T follicular helper cell (primary cell): Measurements from ENCODE around the gene PRR20C.
"Not testable (repeated sequence)": the region's sequence is repeated elsewhere in the genome, so short reads cannot be mapped to it uniquely, and the experiment has no call there.

ENCODE experiments used
- DNase-seq: peaks from one replicate; pipeline ENCODE4 v3.0.0-alpha.2; 2020; ENCODE audit warnings: low read depth
- total RNA-seq, 2 experiments: gene quantifications; one replicate each; lab custom pipeline; 2026; lab: John Stamatoyannopoulos, UW

The PRR20C gene
- total RNA-seq = 0 reads per million in 2 experiments

DNA sequence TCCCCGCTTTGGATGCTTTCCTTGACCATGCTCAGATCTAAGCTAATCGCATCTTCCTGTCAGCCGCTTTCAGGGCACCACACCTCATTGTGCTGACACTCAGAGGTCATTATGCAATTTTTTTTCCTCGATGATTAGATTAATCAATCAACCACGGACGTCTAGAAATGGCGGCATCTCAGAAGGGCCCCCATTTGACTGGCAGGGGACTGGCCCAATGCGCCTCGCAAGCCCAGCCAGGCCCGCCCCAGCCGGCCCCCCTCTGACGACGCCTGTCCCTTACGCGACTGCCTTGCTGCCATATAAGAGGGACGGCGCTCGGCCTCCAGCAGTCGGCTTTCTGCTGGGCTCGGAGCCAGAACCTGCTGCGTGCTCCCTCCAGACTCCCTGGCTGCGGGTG, at the start of gene PRR20C:
Gene PRR20C, plus strand, starts transcription at position 301 of the 400 bp plus-strand sequence. CDS start 387 bp downstream, outside the sequence.
- not testable (repeated sequence) for DNase-seq

DNA sequence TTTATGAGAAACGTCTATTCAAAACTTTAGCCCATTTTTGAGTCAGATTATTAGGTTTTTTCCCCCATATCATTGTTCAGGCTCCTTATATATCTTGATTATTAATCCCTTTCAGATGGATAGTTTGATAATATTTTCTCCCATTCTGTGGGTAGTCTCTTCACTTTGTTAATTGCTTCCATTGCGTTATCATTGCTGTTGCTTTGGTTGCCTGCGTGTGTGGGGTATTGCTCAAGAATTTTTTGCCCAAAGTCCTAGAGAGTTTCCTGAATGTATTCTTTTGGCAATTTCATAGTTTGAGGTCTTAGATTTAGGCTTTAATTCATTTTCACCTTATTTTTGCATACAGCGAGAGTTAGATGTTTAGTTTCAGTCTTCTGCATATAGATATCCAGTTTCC, 38.9 kb upstream of the PRR20C start:
- no peak for DNase-seq

DNA sequence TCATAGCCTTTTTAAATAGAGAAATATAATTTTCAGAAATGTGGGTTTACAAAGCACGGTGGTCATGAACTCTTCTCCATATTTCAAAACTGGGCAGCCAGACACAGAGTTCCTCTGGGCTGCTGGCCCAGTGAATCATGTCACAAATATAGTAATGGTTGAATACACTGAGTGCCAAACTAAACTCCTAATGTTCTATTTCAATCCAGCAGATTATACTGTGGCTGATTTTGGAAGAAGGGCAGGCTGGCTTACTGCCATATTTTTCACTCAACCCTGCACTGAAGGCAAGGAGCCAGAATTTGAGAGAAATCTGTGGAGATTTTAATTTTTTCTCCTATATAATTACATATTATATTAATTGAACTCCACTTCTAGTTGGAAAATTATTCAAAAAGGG, 30.2 kb upstream of the PRR20C start:
- DNase-seq = no peak

DNA sequence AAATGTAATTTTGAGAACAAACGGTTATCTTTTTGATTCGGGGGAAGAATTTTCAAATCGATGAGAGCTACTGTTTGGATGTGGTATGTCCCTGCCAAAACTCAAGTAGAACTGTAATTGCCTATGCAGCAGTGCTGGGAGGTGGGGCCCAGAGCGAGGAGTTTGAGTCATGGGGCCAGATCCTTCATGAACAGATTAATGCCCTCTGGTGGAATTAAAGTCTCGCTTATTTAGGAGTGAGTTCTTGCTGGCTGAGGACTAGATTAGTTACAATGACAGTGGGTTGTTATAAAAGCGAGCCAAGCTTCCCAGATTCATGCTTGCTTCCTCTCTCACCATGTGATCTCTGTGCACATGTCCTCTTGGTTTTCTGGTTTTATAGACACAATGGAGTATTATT, 25.0 kb upstream of the PRR20C start:
- DNase-seq = no peak

DNA sequence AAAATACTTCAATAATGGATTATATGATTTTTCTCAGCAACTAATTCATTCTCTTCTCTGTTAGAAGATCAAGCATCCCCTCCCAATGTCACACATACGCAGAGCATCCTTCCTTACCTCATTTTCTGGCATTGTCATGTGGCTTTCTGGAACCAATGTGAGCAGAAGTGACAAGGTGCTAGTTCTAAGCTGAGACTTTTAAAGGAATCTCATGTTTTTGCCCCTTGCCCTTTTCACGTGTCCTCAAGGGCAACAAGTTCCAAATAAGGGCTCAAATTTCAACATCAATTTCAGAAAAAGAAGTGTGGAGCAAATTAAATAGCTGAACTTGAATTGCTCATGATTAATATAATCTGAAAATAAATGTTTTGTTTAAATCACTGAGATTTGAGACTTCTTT, 17.8 kb upstream of the PRR20C start:
- no peak for DNase-seq

DNA sequence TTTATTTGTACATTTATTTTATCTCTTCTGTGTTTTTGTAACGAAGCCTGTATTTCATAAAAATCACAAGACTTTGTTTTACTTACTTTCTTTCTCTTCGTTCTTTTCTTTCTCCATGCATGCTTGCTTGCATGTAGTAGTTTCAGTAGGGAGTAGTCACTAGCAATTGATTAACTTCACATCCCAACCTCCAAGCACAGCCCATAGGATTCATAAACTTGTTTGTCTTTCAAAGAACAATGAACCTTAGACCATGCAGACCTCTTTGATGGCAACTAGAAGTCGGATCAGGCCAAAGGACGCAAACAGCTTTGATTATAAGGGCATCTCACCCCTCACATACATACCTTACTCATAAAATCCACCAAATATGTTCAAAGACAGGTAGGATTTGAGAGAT, 16.3 kb upstream of the PRR20C start:
- no peak for DNase-seq

DNA sequence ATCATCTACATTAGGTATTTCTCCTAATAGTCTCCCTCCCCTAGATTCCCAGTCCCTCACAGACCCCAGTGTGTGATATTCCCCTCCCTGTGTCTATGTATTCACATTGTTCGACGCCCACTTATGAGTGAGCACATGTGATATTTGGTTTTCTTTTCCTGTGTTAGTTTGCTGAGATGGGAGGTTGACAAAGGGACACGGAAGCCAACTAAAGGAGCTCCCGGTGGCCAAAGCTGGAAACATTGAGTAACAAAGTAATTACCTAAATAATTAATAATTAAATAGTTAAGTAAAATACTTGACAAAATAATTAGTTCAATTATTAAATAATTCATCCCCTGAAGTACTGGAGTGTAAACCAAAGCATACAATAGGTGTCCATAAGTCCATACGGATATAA, 14.9 kb upstream of the PRR20C start:
- DNase-seq = no peak

DNA sequence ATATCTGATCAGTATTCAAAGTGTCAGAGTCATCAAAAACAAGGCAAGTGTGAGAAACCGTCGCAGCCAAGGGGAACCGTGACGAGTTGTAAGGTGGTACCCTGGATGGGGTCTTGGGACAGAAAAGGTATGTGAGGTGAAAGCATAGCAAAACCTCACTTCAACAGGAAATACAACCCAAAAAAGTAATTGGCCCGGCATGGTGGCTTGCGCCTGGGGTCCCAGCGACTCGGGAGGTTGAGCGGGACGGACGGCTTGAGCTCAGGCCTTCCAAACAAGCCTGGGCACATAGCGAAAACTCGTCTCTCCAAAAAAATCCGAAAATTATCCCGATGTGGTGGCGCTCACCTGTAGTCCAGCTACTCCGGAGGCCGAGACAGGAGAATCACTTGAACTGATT, 14.1 kb upstream of the PRR20C start:
- DNase-seq = not testable (repeated sequence)

DNA sequence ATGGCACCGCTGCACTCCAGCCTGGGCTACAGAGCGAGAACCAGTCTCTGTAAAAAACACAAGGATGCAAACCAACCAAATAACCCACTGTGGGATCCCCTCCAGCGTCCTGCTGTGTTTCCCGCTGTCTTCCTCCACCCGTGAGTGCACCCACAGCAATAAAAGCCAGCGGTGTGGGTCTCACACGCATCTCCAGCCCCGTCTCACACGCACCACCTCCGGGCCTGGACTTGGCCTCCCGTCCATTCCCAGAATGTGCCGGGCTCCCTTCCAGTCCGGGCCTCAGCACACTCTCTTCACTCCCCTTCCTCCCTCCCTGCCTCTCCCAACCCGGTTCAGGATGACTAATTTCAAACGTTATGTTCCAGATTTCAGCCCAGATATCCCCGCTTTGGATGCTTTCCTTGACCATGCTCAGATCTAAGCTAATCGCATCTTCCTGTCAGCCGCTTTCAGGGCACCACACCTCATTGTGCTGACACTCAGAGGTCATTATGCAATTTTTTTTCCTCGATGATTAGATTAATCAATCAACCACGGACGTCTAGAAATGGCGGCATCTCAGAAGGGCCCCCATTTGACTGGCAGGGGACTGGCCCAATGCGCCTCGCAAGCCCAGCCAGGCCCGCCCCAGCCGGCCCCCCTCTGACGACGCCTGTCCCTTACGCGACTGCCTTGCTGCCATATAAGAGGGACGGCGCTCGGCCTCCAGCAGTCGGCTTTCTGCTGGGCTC, 13.5 kb upstream of the PRR20C start, which contains the start of gene PRR20A:
Gene PRR20A, plus strand, starts transcription at position 684 of the 734 bp plus-strand sequence. CDS start 387 bp downstream, outside the sequence.
- DNase-seq = not testable (repeated sequence)

DNA sequence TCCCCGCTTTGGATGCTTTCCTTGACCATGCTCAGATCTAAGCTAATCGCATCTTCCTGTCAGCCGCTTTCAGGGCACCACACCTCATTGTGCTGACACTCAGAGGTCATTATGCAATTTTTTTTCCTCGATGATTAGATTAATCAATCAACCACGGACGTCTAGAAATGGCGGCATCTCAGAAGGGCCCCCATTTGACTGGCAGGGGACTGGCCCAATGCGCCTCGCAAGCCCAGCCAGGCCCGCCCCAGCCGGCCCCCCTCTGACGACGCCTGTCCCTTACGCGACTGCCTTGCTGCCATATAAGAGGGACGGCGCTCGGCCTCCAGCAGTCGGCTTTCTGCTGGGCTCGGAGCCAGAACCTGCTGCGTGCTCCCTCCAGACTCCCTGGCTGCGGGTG, 6.7 kb upstream of the PRR20C start, which contains the start of gene PRR20B:
Gene PRR20B, plus strand, starts transcription at position 301 of the 400 bp plus-strand sequence. CDS start 387 bp downstream, outside the sequence.
- not testable (repeated sequence) for DNase-seq

DNA sequence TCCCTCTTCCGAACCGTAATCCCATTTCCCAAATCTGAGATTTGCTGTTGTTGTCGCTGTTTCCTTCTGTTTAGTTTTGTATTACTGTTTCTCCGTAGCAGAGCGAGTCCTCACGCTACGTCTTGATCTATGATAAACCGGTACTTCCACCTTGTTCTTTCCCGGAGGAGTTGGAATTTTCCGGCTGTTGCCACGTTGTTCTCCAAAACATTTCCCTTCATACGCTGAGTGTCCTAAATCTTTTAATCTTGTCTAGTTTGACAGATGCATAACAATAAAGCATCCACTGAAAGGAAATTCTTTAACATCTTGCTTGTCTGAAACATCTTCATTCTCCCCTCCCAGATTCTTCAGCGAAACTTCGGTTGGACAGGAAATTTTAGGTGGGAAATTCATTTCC, 5.8 kb upstream of the PRR20C start:
- DNase-seq = not testable (repeated sequence)

DNA sequence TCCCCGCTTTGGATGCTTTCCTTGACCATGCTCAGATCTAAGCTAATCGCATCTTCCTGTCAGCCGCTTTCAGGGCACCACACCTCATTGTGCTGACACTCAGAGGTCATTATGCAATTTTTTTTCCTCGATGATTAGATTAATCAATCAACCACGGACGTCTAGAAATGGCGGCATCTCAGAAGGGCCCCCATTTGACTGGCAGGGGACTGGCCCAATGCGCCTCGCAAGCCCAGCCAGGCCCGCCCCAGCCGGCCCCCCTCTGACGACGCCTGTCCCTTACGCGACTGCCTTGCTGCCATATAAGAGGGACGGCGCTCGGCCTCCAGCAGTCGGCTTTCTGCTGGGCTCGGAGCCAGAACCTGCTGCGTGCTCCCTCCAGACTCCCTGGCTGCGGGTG, 6.5 kb downstream of the PRR20C start, which contains the start of gene PRR20D:
Gene PRR20D, plus strand, starts transcription at position 301 of the 400 bp plus-strand sequence. CDS start 387 bp downstream, outside the sequence.
- DNase-seq = not testable (repeated sequence)

DNA sequence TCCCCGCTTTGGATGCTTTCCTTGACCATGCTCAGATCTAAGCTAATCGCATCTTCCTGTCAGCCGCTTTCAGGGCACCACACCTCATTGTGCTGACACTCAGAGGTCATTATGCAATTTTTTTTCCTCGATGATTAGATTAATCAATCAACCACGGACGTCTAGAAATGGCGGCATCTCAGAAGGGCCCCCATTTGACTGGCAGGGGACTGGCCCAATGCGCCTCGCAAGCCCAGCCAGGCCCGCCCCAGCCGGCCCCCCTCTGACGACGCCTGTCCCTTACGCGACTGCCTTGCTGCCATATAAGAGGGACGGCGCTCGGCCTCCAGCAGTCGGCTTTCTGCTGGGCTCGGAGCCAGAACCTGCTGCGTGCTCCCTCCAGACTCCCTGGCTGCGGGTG, 13.0 kb downstream of the PRR20C start, which contains the start of gene PRR20E:
Gene PRR20E, plus strand, starts transcription at position 301 of the 400 bp plus-strand sequence. CDS start 387 bp downstream, outside the sequence.
- DNase-seq = not testable (repeated sequence)

DNA sequence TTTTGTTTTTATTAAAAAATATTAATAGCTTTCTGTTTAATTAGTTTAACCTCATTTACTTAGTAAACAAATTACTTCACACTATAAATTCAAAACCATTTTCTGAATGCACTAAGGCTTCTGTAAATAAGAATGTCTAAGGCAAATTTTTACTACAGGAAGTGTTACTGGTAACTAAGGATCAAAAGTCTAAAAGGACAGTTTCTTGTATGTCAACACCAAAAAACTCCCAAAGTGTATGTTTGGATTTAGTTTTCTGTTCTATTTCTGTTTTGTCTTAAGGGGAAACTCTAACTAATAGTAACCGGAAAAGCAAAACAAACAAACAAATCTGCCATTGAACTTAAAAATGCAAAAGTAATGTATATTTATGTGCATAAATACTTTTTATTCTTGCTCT, 37.8 kb downstream of the PRR20C start:
- DNase-seq = no peak
